H9 (cell line): ENCODE data around the gene CNOT6. TPM values are rescaled to one million over a fixed set of nuclear protein-coding genes. Genes with fewer than 3 reads are reported as not detected.

Experiments used
- DNase-seq: peaks from one replicate; pipeline ENCODE4 v3.0.0-alpha.2; 2017
- H2AFZ ChIP-seq: one replicate; pipeline ENCODE4 v1.6.1; 2013; ENCODE audit warnings: mild to moderate bottlenecking, low read length, control low read depth, moderate library complexity
- H2AK5ac ChIP-seq: 2 replicates; pipeline ENCODE4 v1.6.1; 2013; ENCODE audit warnings: low read length, control low read depth, mixed read lengths; ENCODE audit not compliant: insufficient read length
- H2BK120ac ChIP-seq: one replicate; pipeline ENCODE4 v1.6.1; 2013; ENCODE audit warnings: low read depth, mild to moderate bottlenecking, low read length, control low read depth, inconsistent platforms; ENCODE audit not compliant: poor library complexity, severe bottlenecking
- H2BK12ac ChIP-seq: 2 replicates; pipeline ENCODE4 v1.6.1; 2013; ENCODE audit warnings: low read length, control low read depth, mixed read lengths, low read depth; ENCODE audit not compliant: insufficient read length
- H2BK15ac ChIP-seq: 2 replicates; pipeline ENCODE4 v1.6.1; 2013; ENCODE audit warnings: low read depth, low read length, control low read depth
- H2BK20ac ChIP-seq: one replicate; pipeline ENCODE4 v1.6.1; 2013; ENCODE audit warnings: low read depth, mild to moderate bottlenecking, low read length, control low read depth, inconsistent platforms; ENCODE audit not compliant: poor library complexity, severe bottlenecking
- H2BK5ac ChIP-seq: 2 replicates; pipeline ENCODE4 v1.6.1; 2013; ENCODE audit warnings: low read length, control low read depth, mixed read lengths; ENCODE audit not compliant: insufficient read length
- H3K14ac ChIP-seq: 2 replicates; pipeline ENCODE4 v1.6.1; 2013; ENCODE audit warnings: low read length, control low read depth; ENCODE audit not compliant: insufficient read depth
- H3K18ac ChIP-seq: 2 replicates; pipeline ENCODE4 v1.6.1; 2013; ENCODE audit warnings: low read depth, mild to moderate bottlenecking, mixed read lengths, low read length, control low read depth; ENCODE audit not compliant: insufficient read length
- H3K23ac ChIP-seq: 2 replicates; pipeline ENCODE4 v1.6.1; 2013; ENCODE audit warnings: low read length, control low read depth, mixed read lengths, low read depth; ENCODE audit not compliant: insufficient read length
- H3K23me2 ChIP-seq: 2 replicates; pipeline ENCODE4 v1.6.1; 2013; ENCODE audit warnings: low read depth, mild to moderate bottlenecking, mixed read lengths, low read length, control low read depth; ENCODE audit not compliant: insufficient read length, poor library complexity, severe bottlenecking
- H3K27ac ChIP-seq: 2 replicates; pipeline ENCODE4 v1.5.1; 2013; ENCODE audit warnings: low read length, control low read depth, mixed read lengths, low read depth; ENCODE audit not compliant: insufficient read length
- H3K27me3 ChIP-seq: 2 replicates; pipeline ENCODE4 v1.6.1; 2013; ENCODE audit warnings: low read length, control low read depth, inconsistent platforms; ENCODE audit not compliant: insufficient read depth
- H3K4ac ChIP-seq: 2 replicates; pipeline ENCODE4 v1.6.1; 2013; ENCODE audit warnings: low read depth, mild to moderate bottlenecking, control low read depth, inconsistent platforms, low read length, moderate library complexity
- H3K4me1 ChIP-seq: 2 replicates; pipeline ENCODE4 v1.6.1; 2013; ENCODE audit warnings: low read length, control low read depth, inconsistent platforms; ENCODE audit not compliant: insufficient read depth
- H3K4me2 ChIP-seq: 2 replicates; pipeline ENCODE4 v1.6.1; 2013; ENCODE audit warnings: low read length, control low read depth, mixed read lengths; ENCODE audit not compliant: insufficient read length, insufficient read depth
- H3K56ac ChIP-seq: 2 replicates; pipeline ENCODE4 v1.6.1; 2013; ENCODE audit warnings: low read depth, mild to moderate bottlenecking, mixed read lengths, low read length, control low read depth; ENCODE audit not compliant: insufficient read length
- H3K79me1 ChIP-seq: 2 replicates; pipeline ENCODE4 v1.6.1; 2013; ENCODE audit warnings: low read depth, mild to moderate bottlenecking, moderate library complexity, low read length, control low read depth, inconsistent platforms; ENCODE audit not compliant: insufficient read depth, poor library complexity, severe bottlenecking
- H3K79me2 ChIP-seq: 2 replicates; pipeline ENCODE4 v1.6.1; 2013; ENCODE audit warnings: low read length, control low read depth, inconsistent platforms; ENCODE audit not compliant: insufficient read depth
- H3K9ac ChIP-seq: 2 replicates; pipeline ENCODE4 v1.6.1; 2013; ENCODE audit warnings: low read length, control low read depth, mixed read lengths; ENCODE audit not compliant: insufficient read length; ENCODE audit errors: extremely low read depth
- H3K9me3 ChIP-seq: one replicate; pipeline ENCODE4 v1.6.1; 2013; ENCODE audit warnings: low read depth, low read length, inconsistent platforms; ENCODE audit not compliant: control insufficient read depth
- H3T11ph ChIP-seq: one replicate; pipeline ENCODE4 v1.6.1; 2013; ENCODE audit warnings: mild to moderate bottlenecking, low read length, control low read depth, inconsistent platforms
- H4K20me1 ChIP-seq: one replicate; pipeline ENCODE4 v1.6.1; 2013; ENCODE audit not compliant: control insufficient read depth, insufficient read length, insufficient read depth
- H4K5ac ChIP-seq: 2 replicates; pipeline ENCODE4 v1.6.1; 2013; ENCODE audit warnings: low read depth, mild to moderate bottlenecking, mixed read lengths, low read length, control low read depth; ENCODE audit not compliant: insufficient read length
- H4K8ac ChIP-seq: replicated peaks from 2 replicates; pipeline ENCODE4 v1.6.1; 2013; ENCODE audit warnings: low read length, control low read depth, mixed read lengths, low read depth; ENCODE audit not compliant: insufficient read length
- H4K91ac ChIP-seq: 2 replicates; pipeline ENCODE4 v1.6.1; 2013; ENCODE audit warnings: low read depth, mild to moderate bottlenecking, moderate library complexity, mixed read lengths, low read length, control low read depth; ENCODE audit not compliant: insufficient read length
- H3K27ac Mint-ChIP-seq, 3 experiments: 2 replicates in 2 of 3; 3 replicates in 1 of 3; pipeline ENCODE4 v1.8.0; 2020 to 2021; ENCODE audit warnings: mixed read lengths in 3 of 3, mild to moderate bottlenecking in 1 of 3, moderate library complexity in 1 of 3
- H3K27me3 Mint-ChIP-seq: 2 replicates; pipeline ENCODE4 v1.8.0; 2021; ENCODE audit warnings: low read depth, mild to moderate bottlenecking, moderate library complexity, mixed read lengths
- H3K36me3 Mint-ChIP-seq, 3 experiments: 2 replicates in 2 of 3; 3 replicates in 1 of 3; pipeline ENCODE4 v1.8.0; 2020 to 2021; ENCODE audit warnings: low read depth in 3 of 3, mixed read lengths in 3 of 3; ENCODE audit not compliant: insufficient read depth in 1 of 3
- H3K4me1 Mint-ChIP-seq, 2 experiments: 2 replicates each; pipeline ENCODE4 v1.8.0; 2020; ENCODE audit warnings: mixed read lengths in 2 of 2
- H3K4me3 Mint-ChIP-seq, 2 experiments: 2 replicates in 1 of 2; 3 replicates in 1 of 2; pipeline ENCODE4 v1.8.0; 2020 to 2021; ENCODE audit warnings: mild to moderate bottlenecking in 2 of 2, mixed read lengths in 2 of 2, moderate library complexity in 1 of 2
- H3K9me3 Mint-ChIP-seq, 2 experiments: 2 replicates in 1 of 2; 3 replicates in 1 of 2; pipeline ENCODE4 v1.8.0; 2020; ENCODE audit warnings: mild to moderate bottlenecking in 2 of 2, mixed read lengths in 2 of 2, moderate library complexity in 1 of 2
- WGBS: extraction: QIAGEN DNeasy Blood & Tissue Kit; methylation state at CpG from one replicate; pipeline ENCODE4 v1.1.7; 2013; ENCODE audit warnings: missing lambda C conversion rate, low lambda C conversion rate, mixed read lengths; ENCODE audit not compliant: insufficient read length; ENCODE audit errors: extremely low coverage; 5-methylcytosine and 5-hydroxymethylcytosine counted together
- total RNA-seq: library from RNA; stranded (reverse); gene quantifications from 2 replicates; pipeline ENCODE4 v1.2.1, GENCODE V29; 2021
- TF ChIP-seq, protein P1 (sequence below): fragments of 200-600 bp; sonication (generic); conservative IDR thresholded peaks from 3 replicates; pipeline ENCODE4 v1.8.0; 2021; ENCODE audit warnings: antibody characterized with exemption, mild to moderate bottlenecking

Gene CNOT6
- total RNA-seq, 1 experiment from 2014 or later: 45.0 TPM

DNA sequence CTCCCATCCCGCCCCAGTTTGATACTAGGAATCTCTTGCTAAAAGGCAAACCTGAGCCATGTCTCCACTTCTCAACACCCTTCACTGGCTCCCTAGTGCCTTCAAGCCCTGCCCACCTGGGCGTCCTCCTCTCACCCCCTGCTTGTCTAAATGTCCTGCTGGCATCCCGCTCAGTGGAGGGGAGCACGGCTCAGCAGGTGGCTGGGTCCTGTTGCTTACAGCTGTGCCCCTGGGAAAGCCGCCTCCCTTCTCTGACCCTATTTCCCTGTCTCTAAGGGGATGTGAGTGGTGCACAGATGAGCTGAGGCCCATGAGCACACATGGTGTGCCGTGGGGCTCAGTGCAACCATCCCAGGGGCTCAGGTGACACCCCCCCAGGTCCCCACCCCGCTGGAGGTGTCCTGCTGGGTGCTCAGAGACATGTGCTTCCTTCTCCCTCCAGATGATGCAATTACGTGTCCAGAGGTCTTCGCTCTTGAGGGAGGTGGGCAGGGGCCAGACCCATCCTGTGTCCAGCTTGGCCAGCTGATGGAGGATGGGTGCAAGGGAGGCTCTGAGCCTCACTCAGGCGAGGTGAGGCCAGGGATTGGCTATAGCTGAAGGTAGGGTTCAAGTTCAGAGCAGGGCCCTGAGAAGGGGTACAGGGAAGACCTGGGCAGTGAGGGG, 131.1 kb downstream of the CNOT6 start:
- H3K4me3 Mint-ChIP-seq: no peak overlapping the region
- H3K4me2 ChIP-seq: no peak overlapping the region
- H3K27ac Mint-ChIP-seq: peak overlapping the region in 2 of 3 experiments; percentile 39 to 94; a peak in 2 of 7 replicates
- no peak overlapping the region for H3K14ac ChIP-seq
- no peaks in the 10 kb centered on the region for H3K23me2 ChIP-seq
- H4K8ac ChIP-seq: no peak overlapping the region
- H2BK120ac ChIP-seq: no peak overlapping the region
- H2BK5ac ChIP-seq: no peak overlapping the region
- H4K91ac ChIP-seq: no peak overlapping the region
- H3K4ac ChIP-seq: no peak overlapping the region
- no peaks in the 10 kb centered on the region for H3K79me1 ChIP-seq
- H3K9me3 ChIP-seq: no peaks in the 10 kb centered on the region
- peaks cover 5% of the 10 kb centered on the region; the same call in 1 of the 2 replicates for H3K27me3 Mint-ChIP-seq
- no peak for DNase-seq
- no peak overlapping the region for H3T11ph ChIP-seq
- H2AFZ ChIP-seq: no peak overlapping the region
- no peak overlapping the region for H2BK15ac ChIP-seq
- no peak overlapping the region for H3K56ac ChIP-seq
- H4K20me1 ChIP-seq: no peaks in the 10 kb centered on the region
- no peaks in the 10 kb centered on the region; a peak in 1 of 7 replicates for H3K36me3 Mint-ChIP-seq
- no peaks in the 10 kb centered on the region for H3K9me3 Mint-ChIP-seq
- H4K5ac ChIP-seq: no peak overlapping the region
- no CpG with 5 or more reads among the region's 10 CpGs for WGBS
- H3K23ac ChIP-seq: no peak overlapping the region
- no peak overlapping the region for H2AK5ac ChIP-seq
- H3K4me1 ChIP-seq: no peaks in the 10 kb centered on the region
- H3K79me2 ChIP-seq: no peaks in the 10 kb centered on the region
- no peak overlapping the region for H2BK12ac ChIP-seq
- H3K27ac ChIP-seq: no peak overlapping the region
- H3K4me1 Mint-ChIP-seq: peaks cover 2 to 3% of the 10 kb centered on the region in 2 experiments; a peak in 1 of 4 replicates
- no peak overlapping the region for H3K9ac ChIP-seq
- no peak overlapping the region for H3K18ac ChIP-seq
- no peaks in the 10 kb centered on the region for H3K27me3 ChIP-seq
- no peak overlapping the region for H2BK20ac ChIP-seq
- TF ChIP-seq, protein P1, sequence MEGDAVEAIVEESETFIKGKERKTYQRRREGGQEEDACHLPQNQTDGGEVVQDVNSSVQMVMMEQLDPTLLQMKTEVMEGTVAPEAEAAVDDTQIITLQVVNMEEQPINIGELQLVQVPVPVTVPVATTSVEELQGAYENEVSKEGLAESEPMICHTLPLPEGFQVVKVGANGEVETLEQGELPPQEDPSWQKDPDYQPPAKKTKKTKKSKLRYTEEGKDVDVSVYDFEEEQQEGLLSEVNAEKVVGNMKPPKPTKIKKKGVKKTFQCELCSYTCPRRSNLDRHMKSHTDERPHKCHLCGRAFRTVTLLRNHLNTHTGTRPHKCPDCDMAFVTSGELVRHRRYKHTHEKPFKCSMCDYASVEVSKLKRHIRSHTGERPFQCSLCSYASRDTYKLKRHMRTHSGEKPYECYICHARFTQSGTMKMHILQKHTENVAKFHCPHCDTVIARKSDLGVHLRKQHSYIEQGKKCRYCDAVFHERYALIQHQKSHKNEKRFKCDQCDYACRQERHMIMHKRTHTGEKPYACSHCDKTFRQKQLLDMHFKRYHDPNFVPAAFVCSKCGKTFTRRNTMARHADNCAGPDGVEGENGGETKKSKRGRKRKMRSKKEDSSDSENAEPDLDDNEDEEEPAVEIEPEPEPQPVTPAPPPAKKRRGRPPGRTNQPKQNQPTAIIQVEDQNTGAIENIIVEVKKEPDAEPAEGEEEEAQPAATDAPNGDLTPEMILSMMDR: no peak
